HG02571 (cell line): ENCODE data around the gene GGA1.
A peak's percentile ranks its signal among the peaks of the same experiment; 100 is the strongest.

Experiments used
- ATAC-seq: cut with Tn5 transposase; IDR thresholded peaks from one replicate; pipeline ENCODE4 v1.9.1; 2021; ENCODE audit warnings: mild to moderate bottlenecking, moderate library complexity; ENCODE audit not compliant: unreplicated experiment

Gene GGA1

GRCh38 chr22:37608477-37609239, at the start of gene GGA1:
TSS of gene GGA1 (plus strand) at chr22:37608834. CDS start at chr22:37608861, 27 bp downstream.
- peak; percentile 67 for ATAC-seq

- ATAC-seq, result no peak
Observed at GRCh38 chr22:37559521-37559900, 49.1 kb upstream of the GGA1 start.

- ATAC-seq, result no peak
Observed at GRCh38 chr22:37559901-37560607, 48.6 kb upstream of the GGA1 start, which contains the start of gene CDC42EP1. TSS of gene CDC42EP1 (plus strand) at chr22:37560480. CDS start at chr22:37566350, 5,870 bp downstream.

GRCh38 chr22:37560608-37561211, 47.9 kb upstream of the GGA1 start:
- no peak for ATAC-seq

- no peak for ATAC-seq
Observed at GRCh38 chr22:37561212-37562048, 47.2 kb upstream of the GGA1 start.

GRCh38 chr22:37562049-37562875, 46.4 kb upstream of the GGA1 start:
- ATAC-seq, result no peak

GRCh38 chr22:37563153-37564081, 45.2 kb upstream of the GGA1 start:
- ATAC-seq, result no peak

GRCh38 chr22:37564111-37564711, 44.4 kb upstream of the GGA1 start:
- ATAC-seq, result no peak

GRCh38 chr22:37565830-37566229, 42.8 kb upstream of the GGA1 start:
- no peak for ATAC-seq

- no peak for ATAC-seq
Observed at GRCh38 chr22:37566329-37566837, 42.3 kb upstream of the GGA1 start.

GRCh38 chr22:37566903-37567798, 41.5 kb upstream of the GGA1 start:
- peak; percentile 74 for ATAC-seq

GRCh38 chr22:37568012-37568411, 40.6 kb upstream of the GGA1 start:
- ATAC-seq, result no peak

- no peak for ATAC-seq
Observed at GRCh38 chr22:37568448-37569008, 40.1 kb upstream of the GGA1 start.

- ATAC-seq, result no peak
Observed at GRCh38 chr22:37569009-37569920, 39.4 kb upstream of the GGA1 start.

- ATAC-seq, result no peak
Observed at GRCh38 chr22:37569921-37570660, 38.5 kb upstream of the GGA1 start.
